Astrocyte of the cerebellum (primary cell): ENCODE measurements around the gene BDKRB1.
"Not testable (repeated sequence)": the region's sequence is repeated elsewhere in the genome, so short reads cannot be mapped to it uniquely, and the experiment has no call there.

ENCODE experiments used
- DNase-seq: peaks from one replicate; pipeline ENCODE4 v3.0.0-alpha.2; 2011; ENCODE audit warnings: low read depth
- H3K4me3 ChIP-seq: 2 replicates; pipeline ENCODE4 v1.5.1; 2011; ENCODE audit warnings: mild to moderate bottlenecking, low read depth, low read length, moderate library complexity
- in situ Hi-C: cut with HindIII; loops from 2 replicates; pipeline ENCODE4 v1.10.0; 2017; ENCODE audit warnings: low sequenced_read_pairs
- TF ChIP-seq, protein P1 (sequence below): IDR thresholded peaks from 2 replicates; pipeline ENCODE4 v1.5.1; 2012; ENCODE audit warnings: low read length, low read depth, moderate library complexity, mild to moderate bottlenecking; ENCODE audit errors: missing control alignments

Gene BDKRB1

DNA sequence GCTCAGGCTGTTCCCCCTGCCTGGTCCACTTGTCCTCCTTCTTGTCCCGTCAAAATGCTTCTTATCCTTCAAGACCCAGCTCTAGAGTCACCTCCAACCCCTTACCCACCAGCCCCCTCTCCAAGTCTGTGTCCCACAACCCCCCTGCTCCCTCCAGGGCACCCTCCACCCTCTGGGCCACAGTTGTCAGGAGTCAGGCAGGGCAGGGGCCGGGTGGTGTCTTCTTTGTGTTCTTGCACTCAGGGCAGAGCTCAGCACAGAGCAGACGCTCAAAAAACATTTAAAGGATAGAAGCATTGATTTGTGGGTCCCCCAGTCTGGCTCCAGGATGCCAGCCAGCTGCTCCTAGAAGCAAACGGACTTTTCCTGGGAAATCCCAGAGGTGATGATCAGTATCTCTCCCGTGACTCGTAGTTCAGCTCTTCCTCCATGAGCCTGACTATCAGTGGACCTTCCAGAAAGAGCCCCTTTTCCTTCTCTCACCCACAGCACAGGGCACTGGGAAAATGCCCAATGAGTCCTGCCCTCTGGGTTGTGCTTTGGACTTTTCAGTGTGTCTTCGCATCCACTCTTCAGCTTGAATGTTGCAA, 17.2 kb upstream of the BDKRB1 start:
- no peak for DNase-seq
- in situ Hi-C loops = no loop called here
- TF ChIP-seq, protein P1, sequence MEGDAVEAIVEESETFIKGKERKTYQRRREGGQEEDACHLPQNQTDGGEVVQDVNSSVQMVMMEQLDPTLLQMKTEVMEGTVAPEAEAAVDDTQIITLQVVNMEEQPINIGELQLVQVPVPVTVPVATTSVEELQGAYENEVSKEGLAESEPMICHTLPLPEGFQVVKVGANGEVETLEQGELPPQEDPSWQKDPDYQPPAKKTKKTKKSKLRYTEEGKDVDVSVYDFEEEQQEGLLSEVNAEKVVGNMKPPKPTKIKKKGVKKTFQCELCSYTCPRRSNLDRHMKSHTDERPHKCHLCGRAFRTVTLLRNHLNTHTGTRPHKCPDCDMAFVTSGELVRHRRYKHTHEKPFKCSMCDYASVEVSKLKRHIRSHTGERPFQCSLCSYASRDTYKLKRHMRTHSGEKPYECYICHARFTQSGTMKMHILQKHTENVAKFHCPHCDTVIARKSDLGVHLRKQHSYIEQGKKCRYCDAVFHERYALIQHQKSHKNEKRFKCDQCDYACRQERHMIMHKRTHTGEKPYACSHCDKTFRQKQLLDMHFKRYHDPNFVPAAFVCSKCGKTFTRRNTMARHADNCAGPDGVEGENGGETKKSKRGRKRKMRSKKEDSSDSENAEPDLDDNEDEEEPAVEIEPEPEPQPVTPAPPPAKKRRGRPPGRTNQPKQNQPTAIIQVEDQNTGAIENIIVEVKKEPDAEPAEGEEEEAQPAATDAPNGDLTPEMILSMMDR = no peak
- H3K4me3 ChIP-seq = no peak overlapping the region

DNA sequence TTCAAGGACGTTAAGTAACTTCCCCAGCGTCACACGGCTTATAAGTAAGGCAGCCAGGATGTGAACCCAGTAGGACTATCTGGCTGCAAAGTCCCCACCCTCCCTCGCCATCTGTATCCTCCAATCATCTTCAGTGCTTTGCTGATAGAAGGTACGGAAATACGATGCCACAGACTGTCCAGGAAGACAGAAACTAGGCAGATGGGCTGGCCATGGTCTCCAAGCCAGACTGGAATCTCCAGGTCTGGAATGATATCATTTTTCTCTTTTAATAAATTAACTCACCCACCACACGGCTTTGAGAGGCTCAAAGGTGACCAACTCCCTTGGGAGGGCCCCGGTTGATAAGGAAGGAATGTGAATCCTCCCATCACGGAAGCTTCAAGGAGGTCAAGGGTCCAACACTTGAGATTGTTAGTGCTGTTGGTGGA, 16.3 kb upstream of the BDKRB1 start:
- DNase-seq = no peak
- H3K4me3 ChIP-seq = no peak overlapping the region
- TF ChIP-seq, protein P1 = no peak
- in situ Hi-C loops = no loop called here

DNA sequence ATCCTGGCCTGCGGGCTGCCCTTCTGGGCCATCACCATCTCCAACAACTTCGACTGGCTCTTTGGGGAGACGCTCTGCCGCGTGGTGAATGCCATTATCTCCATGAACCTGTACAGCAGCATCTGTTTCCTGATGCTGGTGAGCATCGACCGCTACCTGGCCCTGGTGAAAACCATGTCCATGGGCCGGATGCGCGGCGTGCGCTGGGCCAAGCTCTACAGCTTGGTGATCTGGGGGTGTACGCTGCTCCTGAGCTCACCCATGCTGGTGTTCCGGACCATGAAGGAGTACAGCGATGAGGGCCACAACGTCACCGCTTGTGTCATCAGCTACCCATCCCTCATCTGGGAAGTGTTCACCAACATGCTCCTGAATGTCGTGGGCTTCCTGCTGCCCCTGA, 15.4 kb upstream of the BDKRB1 start:
- in situ Hi-C loops = no loop called here
- no peak for DNase-seq
- TF ChIP-seq, protein P1 = no peak
- H3K4me3 ChIP-seq = no peak overlapping the region

DNA sequence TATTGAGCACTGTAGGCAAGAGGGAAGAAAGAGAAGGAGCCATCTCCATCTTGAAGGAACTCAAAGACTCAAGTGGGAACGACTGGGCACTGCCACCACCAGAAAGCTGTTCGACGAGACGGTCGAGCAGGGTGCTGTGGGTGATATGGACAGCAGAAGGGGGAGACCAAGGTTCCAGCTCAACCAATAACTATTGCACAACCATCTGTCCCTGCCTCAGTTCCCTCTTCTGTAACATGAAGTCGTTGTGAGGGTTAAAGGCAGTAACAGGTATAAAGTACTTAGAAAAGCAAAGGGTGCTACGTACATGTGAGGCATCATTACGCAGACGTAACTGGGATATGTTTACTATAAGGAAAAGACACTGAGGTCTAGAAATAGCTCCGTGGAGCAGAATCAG, 13.9 kb upstream of the BDKRB1 start:
- no peak for DNase-seq
- H3K4me3 ChIP-seq = no peak overlapping the region
- in situ Hi-C loops = no loop called here
- TF ChIP-seq, protein P1 = no peak

DNA sequence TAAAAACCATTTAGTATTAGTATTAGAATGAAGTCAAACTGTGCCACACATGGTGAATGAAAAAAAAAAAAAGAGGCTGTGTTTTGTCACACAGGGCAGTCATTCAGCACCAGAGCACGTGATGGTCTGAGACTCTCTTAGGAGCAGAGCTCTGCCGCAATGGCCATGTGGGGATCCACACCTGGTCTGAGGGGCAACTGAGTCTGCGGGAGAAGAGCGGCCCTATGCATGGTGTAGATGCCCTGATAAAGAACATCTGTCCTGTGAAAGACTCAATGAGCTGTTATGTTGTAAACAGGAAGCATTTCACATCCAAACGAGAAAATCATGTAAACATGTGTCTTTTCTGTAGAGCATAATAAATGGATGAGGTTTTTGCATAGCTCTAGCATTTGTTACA, 12.2 kb upstream of the BDKRB1 start:
- TF ChIP-seq, protein P1 = no peak
- H3K4me3 ChIP-seq = no peak overlapping the region
- in situ Hi-C loops = no loop called here
- DNase-seq = no peak

DNA sequence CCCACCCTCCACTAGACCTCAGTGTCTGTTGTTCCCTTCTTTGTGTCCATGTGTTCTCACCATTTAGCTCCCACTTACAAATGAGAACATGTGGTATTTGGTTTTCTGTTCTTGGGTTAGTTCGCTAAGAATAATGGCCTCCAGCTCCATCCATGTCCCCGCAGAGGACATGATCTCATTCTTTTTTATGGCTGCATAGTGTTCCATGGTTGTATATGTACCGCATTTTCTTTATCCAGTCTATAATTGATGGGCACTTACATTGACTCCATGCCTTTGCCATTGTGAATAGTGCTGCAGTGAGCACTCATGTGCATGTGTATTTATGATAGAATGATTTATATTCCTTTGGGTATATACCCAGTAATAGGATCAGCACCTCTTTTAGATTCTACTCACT, 10.9 kb upstream of the BDKRB1 start:
- H3K4me3 ChIP-seq, in situ Hi-C loops, DNase-seq: not testable (repeated sequence)

DNA sequence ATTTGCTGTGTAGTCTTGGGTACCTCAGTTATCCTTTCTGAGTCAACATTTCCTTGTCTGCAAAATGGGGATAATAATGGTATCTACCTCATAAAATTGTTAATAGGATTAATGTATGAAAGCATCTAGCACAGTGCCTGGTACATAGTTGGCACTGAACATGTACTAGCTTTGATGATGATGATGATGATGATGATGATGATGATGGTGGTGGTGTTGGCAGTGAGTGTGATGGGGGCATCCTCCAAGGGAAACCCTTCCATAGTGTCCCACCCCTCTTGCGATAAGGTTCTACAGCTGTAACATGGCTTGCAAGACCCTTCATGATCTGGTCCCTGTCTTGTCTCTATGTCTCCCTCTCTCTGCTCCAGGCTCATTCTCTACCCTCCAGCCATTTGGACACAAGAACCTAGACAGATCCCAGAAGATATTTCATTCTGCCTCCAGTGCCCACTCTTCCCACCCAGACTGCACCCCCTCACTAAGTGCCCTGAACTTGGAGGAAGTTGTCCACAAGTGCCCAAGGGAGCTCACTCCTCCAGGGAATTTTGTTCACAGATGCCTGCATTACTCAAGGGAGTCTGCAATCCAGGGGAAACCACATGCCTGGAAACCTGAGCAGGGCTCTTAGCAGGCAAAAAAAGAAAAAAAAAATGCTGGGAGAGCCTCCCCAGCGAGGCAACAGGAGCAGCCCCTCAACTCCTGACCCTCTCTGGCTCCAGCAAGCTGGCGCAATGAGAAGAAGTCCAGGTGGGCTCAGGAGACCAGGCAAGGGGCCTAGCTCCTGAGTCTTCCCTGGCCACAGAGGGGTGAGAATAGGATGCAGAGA, 10.1 kb upstream of the BDKRB1 start:
- no peak for DNase-seq
- TF ChIP-seq, protein P1 = no peak
- in situ Hi-C loops = no loop called here
- H3K4me3 ChIP-seq = no peak overlapping the region
